ENCODE data around the gene STX19. TPM values are rescaled to one million over a fixed set of nuclear protein-coding genes. Genes with fewer than 3 reads are reported as not detected.
"Not testable (repeated sequence)": the region's sequence is repeated elsewhere in the genome, so short reads cannot be mapped to it uniquely, and the experiment has no call there.

STX19 gene
- total RNA-seq, 4 donors from 2014 or later = not detected

DNA sequence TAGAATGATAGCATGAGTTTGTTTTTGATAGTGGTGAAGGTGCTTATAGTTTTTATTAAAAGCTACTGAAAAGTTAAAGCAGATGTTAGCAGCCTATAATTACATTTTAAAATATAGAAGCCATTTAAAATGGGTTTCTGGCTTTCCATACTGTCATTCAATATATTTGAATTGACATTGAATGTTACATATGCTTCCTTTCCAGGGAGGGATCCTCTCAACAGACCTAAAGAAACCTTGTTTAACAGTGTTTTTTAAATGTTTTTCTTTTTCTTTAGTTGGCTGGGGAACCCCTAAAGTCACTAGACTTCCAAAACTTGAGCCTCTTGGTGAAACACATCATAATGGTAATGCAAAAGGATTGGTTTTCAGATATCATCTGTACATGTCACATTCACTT lies 22.1 kb upstream of the STX19 start:
- H3K27me3 ChIP-seq = no peaks in the 10 kb centered on the region
- no peak for DNase-seq (ENCODE audit: low spot score in 2 of 2)
- no peaks in the 10 kb centered on the region for H3K9me3 ChIP-seq
- TF ChIP-seq, protein P1, sequence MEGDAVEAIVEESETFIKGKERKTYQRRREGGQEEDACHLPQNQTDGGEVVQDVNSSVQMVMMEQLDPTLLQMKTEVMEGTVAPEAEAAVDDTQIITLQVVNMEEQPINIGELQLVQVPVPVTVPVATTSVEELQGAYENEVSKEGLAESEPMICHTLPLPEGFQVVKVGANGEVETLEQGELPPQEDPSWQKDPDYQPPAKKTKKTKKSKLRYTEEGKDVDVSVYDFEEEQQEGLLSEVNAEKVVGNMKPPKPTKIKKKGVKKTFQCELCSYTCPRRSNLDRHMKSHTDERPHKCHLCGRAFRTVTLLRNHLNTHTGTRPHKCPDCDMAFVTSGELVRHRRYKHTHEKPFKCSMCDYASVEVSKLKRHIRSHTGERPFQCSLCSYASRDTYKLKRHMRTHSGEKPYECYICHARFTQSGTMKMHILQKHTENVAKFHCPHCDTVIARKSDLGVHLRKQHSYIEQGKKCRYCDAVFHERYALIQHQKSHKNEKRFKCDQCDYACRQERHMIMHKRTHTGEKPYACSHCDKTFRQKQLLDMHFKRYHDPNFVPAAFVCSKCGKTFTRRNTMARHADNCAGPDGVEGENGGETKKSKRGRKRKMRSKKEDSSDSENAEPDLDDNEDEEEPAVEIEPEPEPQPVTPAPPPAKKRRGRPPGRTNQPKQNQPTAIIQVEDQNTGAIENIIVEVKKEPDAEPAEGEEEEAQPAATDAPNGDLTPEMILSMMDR (IDR thresholded peaks at IDR 0.05) = no peak
- TF ChIP-seq EP300 (IDR thresholded peaks at IDR 0.05) = no peak
- no peak for TF ChIP-seq POLR2A (IDR thresholded peaks at IDR 0.05)
- H3K4me1 ChIP-seq = no peaks in the 10 kb centered on the region
- no peak overlapping the region for H3K4me3 ChIP-seq
- H3K36me3 ChIP-seq = peaks cover 0 to 13% (median 0%) of the 10 kb centered on the region in 3 donors
- no peak overlapping the region for H3K27ac ChIP-seq

DNA sequence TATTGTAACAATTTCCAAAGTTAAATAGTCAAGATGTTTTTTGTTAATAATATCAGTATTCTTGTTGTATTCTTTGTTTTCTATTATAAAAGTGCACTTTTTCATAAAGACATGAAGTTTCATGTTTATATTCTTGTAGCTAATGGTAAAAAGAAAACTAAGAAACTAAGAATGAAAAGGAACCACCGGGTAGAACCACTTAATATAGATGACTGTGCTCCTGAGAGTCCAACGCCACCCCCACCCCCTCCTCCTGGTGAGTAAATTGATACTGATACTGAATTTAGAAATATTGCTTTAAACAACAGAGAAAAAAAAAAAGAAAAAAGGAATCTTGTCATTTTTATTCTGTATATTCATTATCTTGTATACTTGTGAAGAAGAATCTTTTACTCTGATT lies 20.9 kb upstream of the STX19 start:
- H3K27ac ChIP-seq = no peak overlapping the region
- no peaks in the 10 kb centered on the region for H3K4me1 ChIP-seq
- peaks cover 0 to 2% (median 0%) of the 10 kb centered on the region in 4 donors for H3K9me3 ChIP-seq
- WGBS, 2 donors = 91 to 96% methylated on average over 2 of the region's 2 CpGs
- no peak overlapping the region for H3K4me3 ChIP-seq
- H3K36me3 ChIP-seq = peaks cover 0 to 26% (median 4%) of the 10 kb centered on the region in 3 donors
- no peak for DNase-seq (ENCODE audit: low spot score in 2 of 2)
- TF ChIP-seq EP300 (IDR thresholded peaks at IDR 0.05) (no peak), POLR2A (IDR thresholded peaks at IDR 0.05) (no peak)
- TF ChIP-seq, protein P1 (IDR thresholded peaks at IDR 0.05) = no peak
- H3K27me3 ChIP-seq = no peaks in the 10 kb centered on the region

DNA sequence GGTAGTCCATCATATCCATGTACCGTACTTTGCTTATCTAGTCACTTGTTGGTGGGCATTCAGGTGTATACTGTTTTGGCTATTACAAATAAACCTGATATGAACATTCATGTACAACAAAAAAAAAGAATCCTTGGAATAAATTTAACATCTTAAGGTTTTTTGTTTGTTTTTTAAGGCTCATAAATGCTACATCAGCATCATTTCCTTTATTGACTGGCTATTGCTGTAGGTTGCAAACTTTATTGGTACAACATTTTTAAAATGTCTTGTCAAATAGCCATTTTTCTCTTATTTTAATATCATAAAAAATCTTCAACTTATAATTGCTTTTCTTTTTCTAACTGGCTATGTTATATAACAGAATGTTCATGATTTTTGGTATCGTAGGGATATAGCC lies 18.1 kb upstream of the STX19 start:
- TF ChIP-seq, protein P1 (IDR thresholded peaks at IDR 0.05) = no peak
- TF ChIP-seq EP300 (IDR thresholded peaks at IDR 0.05) = no peak
- Histone ChIP-seq H3K36me3 (peaks cover 0 to 33% (median 9%) of the 10 kb centered on the region in 3 donors), H3K27ac (no peak overlapping the region), H3K4me3 (no peak overlapping the region), H3K9me3 (peaks cover 0 to 7% (median 0%) of the 10 kb centered on the region in 4 donors), H3K27me3 (no peaks in the 10 kb centered on the region), H3K4me1 (no peaks in the 10 kb centered on the region)
- DNase-seq (ENCODE audit: low spot score in 2 of 2) = no peak
- 94 to 96% methylated on average over 2 of the region's 2 CpGs for WGBS, 2 donors

DNA sequence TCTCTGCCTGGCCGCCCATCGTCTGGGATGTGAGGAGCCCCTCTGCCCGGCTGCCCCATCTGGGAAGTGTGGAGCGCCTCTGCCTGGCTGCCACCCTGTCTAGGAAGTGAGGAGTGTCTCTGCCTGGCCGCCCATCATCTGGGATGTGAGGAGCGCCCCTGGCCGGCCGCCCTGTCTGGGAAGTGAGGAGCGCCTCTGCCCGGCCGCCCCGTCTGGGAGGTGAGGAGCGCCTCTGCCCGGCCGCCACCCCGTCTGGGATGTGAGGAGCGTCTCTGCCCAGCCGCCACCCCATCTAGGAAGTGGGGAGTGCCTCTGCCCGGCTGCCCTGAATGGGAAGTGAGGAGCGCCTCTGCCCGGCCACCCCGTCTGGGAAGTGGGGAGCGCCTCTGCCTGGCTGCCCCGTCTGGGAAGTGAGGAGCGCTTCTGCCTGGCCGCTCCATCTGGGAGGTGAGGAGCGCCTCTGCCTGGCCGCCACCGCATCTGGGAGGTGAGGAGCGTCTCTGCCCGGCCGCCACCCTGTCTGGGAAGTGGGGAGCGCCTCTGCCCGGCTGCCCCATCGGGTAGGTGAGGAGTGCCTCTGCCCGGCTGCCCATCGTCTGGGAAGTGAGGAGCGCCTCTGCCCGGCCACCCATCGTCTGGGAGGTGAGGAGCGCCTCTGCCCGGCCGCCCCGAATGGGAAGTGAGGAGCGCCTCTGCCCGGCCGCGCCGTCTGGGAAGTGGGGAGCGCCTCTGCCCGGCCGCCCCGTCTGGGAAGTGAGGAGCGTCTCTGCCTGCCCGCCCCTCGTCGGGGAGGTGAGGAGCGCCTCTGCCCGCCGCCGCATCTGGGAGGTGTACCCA lies 15.9 kb upstream of the STX19 start:
- H3K27ac ChIP-seq; H3K27me3 ChIP-seq; H3K4me3 ChIP-seq; H3K4me1 ChIP-seq; H3K9me3 ChIP-seq; DNase-seq (ENCODE audit: low spot score in 2 of 2): not testable (repeated sequence)
- 94 to 99% methylated on average over 35 to 47 of the region's 61 CpGs for WGBS, 2 donors
- H3K36me3 ChIP-seq = peaks cover 0 to 29% (median 9%) of the 10 kb centered on the region in 3 donors

DNA sequence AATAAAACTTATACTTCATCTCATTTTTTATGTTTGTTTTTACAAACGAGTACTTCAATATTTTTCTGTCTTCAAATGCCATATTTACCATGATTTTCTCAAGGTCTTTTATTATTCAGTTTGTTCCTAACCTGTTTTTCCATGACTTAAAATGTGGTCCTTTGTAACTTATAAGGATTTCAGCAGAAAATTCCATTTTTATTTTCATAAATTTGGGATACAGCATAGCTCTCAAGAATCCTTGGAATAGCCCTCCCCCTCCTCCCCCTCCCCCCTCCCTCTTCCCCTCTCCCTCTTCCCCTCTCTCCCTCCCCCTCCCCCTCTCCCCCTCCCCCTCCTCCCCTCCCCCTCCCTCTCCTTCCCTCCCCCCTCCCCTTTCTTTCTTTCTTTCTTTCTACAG lies 14.9 kb upstream of the STX19 start:
- Histone ChIP-seq H3K36me3 (peaks cover 0 to 34% (median 9%) of the 10 kb centered on the region in 3 donors), H3K27ac (no peak overlapping the region), H3K27me3 (no peaks in the 10 kb centered on the region), H3K4me1 (no peaks in the 10 kb centered on the region), H3K9me3 (peaks cover 0 to 7% (median 0%) of the 10 kb centered on the region in 4 donors), H3K4me3 (no peak overlapping the region)
- no peak for TF ChIP-seq EP300 (IDR thresholded peaks at IDR 0.05)
- TF ChIP-seq POLR2A (IDR thresholded peaks at IDR 0.05) = no peak
- TF ChIP-seq, protein P1 (IDR thresholded peaks at IDR 0.05) = no peak
- 81 to 84% methylated on average over 1 of the region's 1 CpG for WGBS, 2 donors
- no peak for DNase-seq (ENCODE audit: low spot score in 2 of 2)

Measured in tibial nerve (tissue), 4 donors.